ENCODE measurements around the gene B3GALT6.

GRCh38 chr1:1231400-1232207 is 433 bp upstream of the B3GALT6 start, which contains the start of gene SDF4:
- TF ChIP-seq, protein P1, sequence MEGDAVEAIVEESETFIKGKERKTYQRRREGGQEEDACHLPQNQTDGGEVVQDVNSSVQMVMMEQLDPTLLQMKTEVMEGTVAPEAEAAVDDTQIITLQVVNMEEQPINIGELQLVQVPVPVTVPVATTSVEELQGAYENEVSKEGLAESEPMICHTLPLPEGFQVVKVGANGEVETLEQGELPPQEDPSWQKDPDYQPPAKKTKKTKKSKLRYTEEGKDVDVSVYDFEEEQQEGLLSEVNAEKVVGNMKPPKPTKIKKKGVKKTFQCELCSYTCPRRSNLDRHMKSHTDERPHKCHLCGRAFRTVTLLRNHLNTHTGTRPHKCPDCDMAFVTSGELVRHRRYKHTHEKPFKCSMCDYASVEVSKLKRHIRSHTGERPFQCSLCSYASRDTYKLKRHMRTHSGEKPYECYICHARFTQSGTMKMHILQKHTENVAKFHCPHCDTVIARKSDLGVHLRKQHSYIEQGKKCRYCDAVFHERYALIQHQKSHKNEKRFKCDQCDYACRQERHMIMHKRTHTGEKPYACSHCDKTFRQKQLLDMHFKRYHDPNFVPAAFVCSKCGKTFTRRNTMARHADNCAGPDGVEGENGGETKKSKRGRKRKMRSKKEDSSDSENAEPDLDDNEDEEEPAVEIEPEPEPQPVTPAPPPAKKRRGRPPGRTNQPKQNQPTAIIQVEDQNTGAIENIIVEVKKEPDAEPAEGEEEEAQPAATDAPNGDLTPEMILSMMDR (IDR thresholded peaks at IDR 0.05; ENCODE audit: poor library complexity) = no peak
- TF ChIP-seq EZH2 (IDR thresholded peaks at IDR 0.05; ENCODE audit: borderline replicate concordance) (no peak), EZH2phosphoT487 (IDR thresholded peaks at IDR 0.05; ENCODE audit: low read depth, severe bottlenecking, unreplicated experiment) (no peak)

Measured in hepatocyte (in vitro differentiated cells).